Stimulated activated CD4-positive, alpha-beta T cell treated with anti-CD3 and anti-CD28 coated beads, Interleukin-4, amount 100 ng/mL, for 4 hours (primary cell): ENCODE results near the gene RNF145.
"Not testable (repeated sequence)": the region's sequence is repeated elsewhere in the genome, so short reads cannot be mapped to it uniquely, and the experiment has no call there.

Experiments used
- DNase-seq, 2 experiments: peaks; one replicate each; pipeline ENCODE4 v3.0.0-alpha.2; 2020

Gene RNF145

GRCh38 chr5:159186319-159186718 is 23.0 kb downstream of the RNF145 start:
- no peak for DNase-seq

GRCh38 chr5:159185773-159186172 is 23.6 kb downstream of the RNF145 start:
- no peak for DNase-seq

- DNase-seq = peak; percentile 20 to 48
These were observed 24.4 kb downstream of the RNF145 start for GRCh38 chr5:159184858-159185381.

- DNase-seq = no peak
These were observed 25.1 kb downstream of the RNF145 start for GRCh38 chr5:159184236-159184635.

GRCh38 chr5:159183247-159183646 is 26.1 kb downstream of the RNF145 start:
- DNase-seq = no peak

- no peak for DNase-seq
These were observed 26.7 kb downstream of the RNF145 start for GRCh38 chr5:159182691-159183090.

GRCh38 chr5:159181651-159182050 is 27.7 kb downstream of the RNF145 start:
- no peak for DNase-seq

- DNase-seq = no peak
These were observed 28.2 kb downstream of the RNF145 start for GRCh38 chr5:159181152-159181551.

GRCh38 chr5:159179529-159180305 is 29.6 kb downstream of the RNF145 start:
- no peak for DNase-seq

- DNase-seq = peak; percentile 17 to 40
These were observed 30.4 kb downstream of the RNF145 start for GRCh38 chr5:159178978-159179377.

GRCh38 chr5:159175547-159175946 is 33.8 kb downstream of the RNF145 start:
- DNase-seq = no peak

GRCh38 chr5:159174511-159175168 is 34.7 kb downstream of the RNF145 start:
- no peak for DNase-seq

- DNase-seq = no peak
These were observed 38.1 kb downstream of the RNF145 start for GRCh38 chr5:159171274-159171673.

- DNase-seq = no peak
These were observed 39.3 kb downstream of the RNF145 start for GRCh38 chr5:159170021-159170420.

GRCh38 chr5:159166416-159166815 is 42.9 kb downstream of the RNF145 start:
- no peak for DNase-seq

- no peak for DNase-seq
These were observed 45.7 kb downstream of the RNF145 start for GRCh38 chr5:159163701-159164046.

- DNase-seq = peak in 1 of 2 experiments; percentile 26
These were observed 46.2 kb downstream of the RNF145 start for GRCh38 chr5:159163027-159163700.

- DNase-seq = no peak
These were observed 47.8 kb downstream of the RNF145 start for GRCh38 chr5:159161361-159162214.

GRCh38 chr5:159158553-159159091 is 50.7 kb downstream of the RNF145 start:
- DNase-seq = not testable (repeated sequence)

GRCh38 chr5:159157552-159157951 is 51.8 kb downstream of the RNF145 start:
- no peak for DNase-seq

GRCh38 chr5:159156426-159157238 is 52.7 kb downstream of the RNF145 start:
- DNase-seq = no peak

- no peak for DNase-seq
These were observed 53.4 kb downstream of the RNF145 start for GRCh38 chr5:159155960-159156359.
